Type B pancreatic cell (in vitro differentiated cells): ENCODE results near the gene NUP133. TPM values are rescaled to one million over a fixed set of nuclear protein-coding genes. Genes with fewer than 3 reads are reported as not detected.
"Not testable (repeated sequence)": the region's sequence is repeated elsewhere in the genome, so short reads cannot be mapped to it uniquely, and the experiment has no call there.

Experiments
- DNase-seq: peaks from one replicate; pipeline ENCODE4 v3.0.0; 2021; ENCODE audit warnings: mixed read lengths; ENCODE audit not compliant: unreplicated experiment; ENCODE audit errors: extremely low spot score
- H3K27ac Mint-ChIP-seq: 2 replicates; pipeline ENCODE4 v1.8.0; 2021; ENCODE audit warnings: mild to moderate bottlenecking, mixed read lengths
- H3K27me3 Mint-ChIP-seq: 2 replicates; pipeline ENCODE4 v1.8.0; 2021; ENCODE audit warnings: mixed read lengths
- H3K36me3 Mint-ChIP-seq: 2 replicates; pipeline ENCODE4 v1.8.0; 2021; ENCODE audit warnings: mixed read lengths
- H3K4me1 Mint-ChIP-seq: one replicate; pipeline ENCODE4 v1.8.0; 2021; ENCODE audit warnings: mixed read lengths; ENCODE audit not compliant: unreplicated experiment
- H3K4me3 Mint-ChIP-seq: 2 replicates; pipeline ENCODE4 v1.8.0; 2021; ENCODE audit warnings: mild to moderate bottlenecking, mixed read lengths
- H3K9me3 Mint-ChIP-seq: 2 replicates; pipeline ENCODE4 v1.8.0; 2021; ENCODE audit warnings: mixed read lengths
- total RNA-seq: library from RNA; stranded (reverse); gene quantifications from 2 replicates; pipeline ENCODE4 v1.2.1, GENCODE V29; 2021; ENCODE audit warnings: low replicate concordance
- TF ChIP-seq, protein P1 (sequence below): fragments of 200-600 bp; sonication (generic); conservative IDR thresholded peaks from 2 replicates; pipeline ENCODE4 v1.5.0; 2021; ENCODE audit warnings: antibody characterized with exemption, mild to moderate bottlenecking

The NUP133 gene
- total RNA-seq, 1 donor from 2014 or later: 53.9 TPM

GRCh38 chr1:229428256-229428655 lies 79.9 kb downstream of the NUP133 start:
- TF ChIP-seq, protein P1, sequence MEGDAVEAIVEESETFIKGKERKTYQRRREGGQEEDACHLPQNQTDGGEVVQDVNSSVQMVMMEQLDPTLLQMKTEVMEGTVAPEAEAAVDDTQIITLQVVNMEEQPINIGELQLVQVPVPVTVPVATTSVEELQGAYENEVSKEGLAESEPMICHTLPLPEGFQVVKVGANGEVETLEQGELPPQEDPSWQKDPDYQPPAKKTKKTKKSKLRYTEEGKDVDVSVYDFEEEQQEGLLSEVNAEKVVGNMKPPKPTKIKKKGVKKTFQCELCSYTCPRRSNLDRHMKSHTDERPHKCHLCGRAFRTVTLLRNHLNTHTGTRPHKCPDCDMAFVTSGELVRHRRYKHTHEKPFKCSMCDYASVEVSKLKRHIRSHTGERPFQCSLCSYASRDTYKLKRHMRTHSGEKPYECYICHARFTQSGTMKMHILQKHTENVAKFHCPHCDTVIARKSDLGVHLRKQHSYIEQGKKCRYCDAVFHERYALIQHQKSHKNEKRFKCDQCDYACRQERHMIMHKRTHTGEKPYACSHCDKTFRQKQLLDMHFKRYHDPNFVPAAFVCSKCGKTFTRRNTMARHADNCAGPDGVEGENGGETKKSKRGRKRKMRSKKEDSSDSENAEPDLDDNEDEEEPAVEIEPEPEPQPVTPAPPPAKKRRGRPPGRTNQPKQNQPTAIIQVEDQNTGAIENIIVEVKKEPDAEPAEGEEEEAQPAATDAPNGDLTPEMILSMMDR: no peak
- no peak for DNase-seq
- Mint-ChIP-seq H3K36me3 (no peaks in the 10 kb centered on the region), H3K27me3 (peaks cover 69% of the 10 kb centered on the region), H3K27ac (no peak overlapping the region), H3K4me3 (no peak overlapping the region), H3K4me1 (peaks cover 6% of the 10 kb centered on the region), H3K9me3 (no peaks in the 10 kb centered on the region)

DNA sequence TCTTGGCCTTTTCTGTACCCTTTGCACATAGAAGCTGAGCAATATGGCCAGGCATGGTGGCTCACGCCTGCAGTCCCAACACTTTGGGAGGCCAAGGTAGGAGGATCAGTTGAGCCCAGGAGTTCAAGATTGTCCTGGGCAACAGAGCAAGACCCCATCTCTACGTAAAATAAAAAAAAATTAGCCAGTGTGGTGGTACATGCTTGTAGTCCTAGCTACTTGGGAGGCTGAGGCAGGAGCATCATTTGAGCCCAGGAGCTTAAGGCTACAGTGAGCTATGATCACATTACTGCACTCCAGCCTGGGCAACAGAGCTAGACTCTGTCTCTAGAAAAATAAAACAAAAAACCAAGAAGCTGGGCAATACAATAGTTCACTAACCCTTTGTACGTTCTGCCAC lies 80.6 kb downstream of the NUP133 start:
- H3K27me3 Mint-ChIP-seq: peaks cover 68% of the 10 kb centered on the region
- no peak for DNase-seq
- no peak overlapping the region for H3K4me3 Mint-ChIP-seq
- no peaks in the 10 kb centered on the region for H3K9me3 Mint-ChIP-seq
- H3K4me1 Mint-ChIP-seq: peaks cover 6% of the 10 kb centered on the region
- no peaks in the 10 kb centered on the region for H3K36me3 Mint-ChIP-seq
- H3K27ac Mint-ChIP-seq: no peak overlapping the region
- TF ChIP-seq, protein P1: no peak

GRCh38 chr1:229425564-229426159 lies 82.5 kb downstream of the NUP133 start:
- H3K4me1 Mint-ChIP-seq: no peaks in the 10 kb centered on the region
- H3K27me3 Mint-ChIP-seq: peaks cover 51% of the 10 kb centered on the region

GRCh38 chr1:229420765-229421164 lies 87.4 kb downstream of the NUP133 start:
- Mint-ChIP-seq H3K4me3 (no peak overlapping the region), H3K9me3 (no peaks in the 10 kb centered on the region), H3K27ac (no peak overlapping the region), H3K27me3 (peaks cover 19% of the 10 kb centered on the region), H3K4me1 (no peaks in the 10 kb centered on the region), H3K36me3 (no peaks in the 10 kb centered on the region)
- TF ChIP-seq, protein P1: no peak
- DNase-seq: no peak

More at GRCh38 chr1:229425564-229426159, 82.5 kb downstream of the NUP133 start:
- Mint-ChIP-seq H3K36me3 (no peaks in the 10 kb centered on the region), H3K9me3 (no peaks in the 10 kb centered on the region), H3K27ac (no peak overlapping the region), H3K4me3 (no peak overlapping the region)
- DNase-seq: no peak
- TF ChIP-seq, protein P1: no peak

DNA sequence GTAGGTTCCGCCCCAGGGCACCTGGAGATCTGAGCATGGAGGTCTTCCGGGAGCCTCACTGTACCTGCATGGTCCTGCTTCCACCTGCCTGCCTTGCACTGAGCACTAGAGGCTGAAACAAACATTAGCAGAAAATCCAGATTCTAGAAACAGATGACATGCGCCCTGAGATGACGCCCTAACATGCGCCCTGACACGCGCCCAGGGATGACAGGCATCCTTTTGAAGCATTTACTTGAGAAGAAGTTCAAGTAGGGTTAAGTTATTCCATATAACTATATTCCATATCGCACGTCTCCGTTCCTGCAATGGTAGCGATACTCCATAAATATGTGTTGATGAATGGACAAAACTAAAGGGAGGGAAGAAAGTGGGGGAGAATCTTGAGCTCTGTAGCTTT lies 87.9 kb downstream of the NUP133 start:
- Mint-ChIP-seq H3K9me3 (no peaks in the 10 kb centered on the region), H3K4me3 (no peak overlapping the region), H3K36me3 (no peaks in the 10 kb centered on the region), H3K4me1 (no peaks in the 10 kb centered on the region), H3K27me3 (peaks cover 15% of the 10 kb centered on the region), H3K27ac (no peak overlapping the region)
- DNase-seq: no peak
- TF ChIP-seq, protein P1: no peak

- DNase-seq, H3K4me1 Mint-ChIP-seq, H3K27me3 Mint-ChIP-seq, H3K4me3 Mint-ChIP-seq, H3K9me3 Mint-ChIP-seq, H3K27ac Mint-ChIP-seq, H3K36me3 Mint-ChIP-seq: not testable (repeated sequence)
Observed at GRCh38 chr1:229418586-229418985, 89.6 kb downstream of the NUP133 start.

- Mint-ChIP-seq H3K27me3 (peaks cover 22% of the 10 kb centered on the region), H3K4me1 (peaks cover 16% of the 10 kb centered on the region)
- not testable (repeated sequence) for H3K36me3 Mint-ChIP-seq, H3K4me3 Mint-ChIP-seq, H3K9me3 Mint-ChIP-seq, DNase-seq, H3K27ac Mint-ChIP-seq
Observed at GRCh38 chr1:229412810-229413209, 95.3 kb downstream of the NUP133 start.
